Body of pancreas (tissue), 4 donors: ENCODE measurements around the gene KRTAP5-11.

ENCODE experiments used
- POLR2A ChIP-seq, 3 donors: fragments of 450-650 bp; IDR thresholded peaks; one replicate each; pipeline ENCODE4 v1.6.1; 2016; ENCODE audit warnings: antibody characterized with exemption in 3 of 3, mild to moderate bottlenecking in 2 of 3
- TF ChIP-seq, protein P1 (sequence below), 7 experiments: fragments of 450-650 bp in 4 of 7; fragments of 200-600 bp in 3 of 7; sonication (generic) in 3 of 7; IDR thresholded peaks; one replicate each; pipeline ENCODE4 v1.5.1; 2016 to 2019; ENCODE audit warnings: antibody characterized with exemption in 7 of 7

DNA sequence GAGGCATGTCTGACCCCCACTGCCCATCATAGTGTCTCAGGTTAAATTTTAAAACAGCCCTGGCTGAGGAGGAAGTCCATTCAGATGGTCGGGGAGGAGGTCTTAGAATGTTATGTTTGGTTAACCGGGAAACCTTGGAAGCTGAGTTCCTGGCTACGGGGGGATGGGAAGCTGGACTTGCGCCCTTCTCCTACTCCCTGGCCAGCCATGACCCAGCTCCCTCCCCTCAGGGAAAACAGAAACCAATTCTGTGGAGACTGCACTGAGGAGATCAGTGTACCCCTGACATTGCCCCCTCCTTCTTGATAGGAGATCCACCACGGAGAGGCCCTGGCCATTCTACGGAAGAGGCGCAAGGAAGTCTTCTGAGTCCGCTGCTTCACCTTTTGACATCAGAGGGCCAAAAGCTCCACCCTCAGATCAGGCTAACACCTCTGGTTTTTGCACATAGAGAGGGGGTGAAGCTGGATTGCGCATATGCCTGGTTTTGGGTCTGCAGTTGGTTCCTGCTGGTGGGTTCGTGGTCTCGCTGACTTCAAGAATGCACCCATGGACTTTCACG lies 37.2 kb downstream of the KRTAP5-11 start:
- TF ChIP-seq, protein P1, sequence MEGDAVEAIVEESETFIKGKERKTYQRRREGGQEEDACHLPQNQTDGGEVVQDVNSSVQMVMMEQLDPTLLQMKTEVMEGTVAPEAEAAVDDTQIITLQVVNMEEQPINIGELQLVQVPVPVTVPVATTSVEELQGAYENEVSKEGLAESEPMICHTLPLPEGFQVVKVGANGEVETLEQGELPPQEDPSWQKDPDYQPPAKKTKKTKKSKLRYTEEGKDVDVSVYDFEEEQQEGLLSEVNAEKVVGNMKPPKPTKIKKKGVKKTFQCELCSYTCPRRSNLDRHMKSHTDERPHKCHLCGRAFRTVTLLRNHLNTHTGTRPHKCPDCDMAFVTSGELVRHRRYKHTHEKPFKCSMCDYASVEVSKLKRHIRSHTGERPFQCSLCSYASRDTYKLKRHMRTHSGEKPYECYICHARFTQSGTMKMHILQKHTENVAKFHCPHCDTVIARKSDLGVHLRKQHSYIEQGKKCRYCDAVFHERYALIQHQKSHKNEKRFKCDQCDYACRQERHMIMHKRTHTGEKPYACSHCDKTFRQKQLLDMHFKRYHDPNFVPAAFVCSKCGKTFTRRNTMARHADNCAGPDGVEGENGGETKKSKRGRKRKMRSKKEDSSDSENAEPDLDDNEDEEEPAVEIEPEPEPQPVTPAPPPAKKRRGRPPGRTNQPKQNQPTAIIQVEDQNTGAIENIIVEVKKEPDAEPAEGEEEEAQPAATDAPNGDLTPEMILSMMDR (IDR thresholded peaks at IDR 0.05), result no peak
- TF ChIP-seq POLR2A (IDR thresholded peaks at IDR 0.05), result no peak
